MM.1S (cell line): ENCODE results near the gene C17orf78.

ENCODE experiments used
- DNase-seq: peaks from one replicate; pipeline ENCODE4 v3.0.0-alpha.2; 2015
- H2AFZ ChIP-seq: fragments of 300-600 bp; sonication (generic); 2 replicates; pipeline ENCODE4 v1.6.0; 2016; ENCODE audit warnings: antibody characterized with exemption, low read length
- H3F3A ChIP-seq: fragments of 300-600 bp; sonication (generic); 2 replicates; pipeline ENCODE4 v1.6.1; 2016; ENCODE audit warnings: mild to moderate bottlenecking, antibody characterized with exemption, low read length, moderate library complexity, mixed read lengths; ENCODE audit not compliant: insufficient read depth
- H3K27ac ChIP-seq: fragments of 300-600 bp; sonication (generic); 2 replicates; pipeline ENCODE4 v1.5.1; 2016; ENCODE audit warnings: mild to moderate bottlenecking, low read length
- H3K27me3 ChIP-seq: fragments of 300-600 bp; sonication (generic); replicated peaks from 2 replicates; pipeline ENCODE4 v1.6.0; 2016; ENCODE audit warnings: low read length; ENCODE audit not compliant: insufficient read depth
- H3K36me3 ChIP-seq: fragments of 300-600 bp; sonication (generic); replicated peaks from 2 replicates; pipeline ENCODE4 v1.6.1; 2016; ENCODE audit warnings: mild to moderate bottlenecking, low read length, mixed read lengths; ENCODE audit not compliant: insufficient read depth
- H3K4me1 ChIP-seq: fragments of 300-600 bp; sonication (generic); 2 replicates; pipeline ENCODE4 v1.6.1; 2016; ENCODE audit warnings: low read length, mixed read lengths
- H3K4me2 ChIP-seq: fragments of 300-600 bp; sonication (generic); 2 replicates; pipeline ENCODE4 v1.6.0; 2016; ENCODE audit warnings: low read depth, low read length
- H3K4me3 ChIP-seq: fragments of 300-600 bp; sonication (generic); 2 replicates; pipeline ENCODE4 v1.5.1; 2016; ENCODE audit warnings: low read length, mixed read lengths
- H3K79me2 ChIP-seq: fragments of 300-600 bp; sonication (generic); 2 replicates; pipeline ENCODE4 v1.6.1; 2016; ENCODE audit warnings: mixed run types, low read length, mixed read lengths
- H3K9ac ChIP-seq: fragments of 300-600 bp; sonication (generic); 2 replicates; pipeline ENCODE4 v1.6.1; 2016; ENCODE audit warnings: low read length, mixed read lengths
- H3K9me2 ChIP-seq: fragments of 300-600 bp; sonication (generic); replicated peaks from 2 replicates; pipeline ENCODE4 v1.6.1; 2016; ENCODE audit warnings: mild to moderate bottlenecking, low read length, mixed read lengths; ENCODE audit not compliant: insufficient read depth
- H3K9me3 ChIP-seq: fragments of 300-600 bp; sonication (generic); replicated peaks from 2 replicates; pipeline ENCODE4 v1.6.1; 2016; ENCODE audit warnings: mild to moderate bottlenecking, low read length, mixed read lengths; ENCODE audit not compliant: insufficient read depth
- H4K20me1 ChIP-seq: fragments of 300-600 bp; sonication (generic); 2 replicates; pipeline ENCODE4 v1.6.1; 2016; ENCODE audit warnings: mild to moderate bottlenecking, low read length, moderate library complexity, mixed read lengths; ENCODE audit not compliant: insufficient read depth
- CTCF ChIP-seq: fragments of 300-600 bp; sonication (generic); IDR thresholded peaks from 2 replicates; pipeline ENCODE4 v1.5.1; 2016; ENCODE audit warnings: antibody characterized with exemption, low read length, mixed read lengths
- EZH2 ChIP-seq: fragments of 300-600 bp; sonication (generic); optimal IDR thresholded peaks from 2 replicates; pipeline ENCODE3; 2017; ENCODE audit warnings: low read depth, mild to moderate bottlenecking, antibody characterized with exemption, low read length, mixed read lengths
- EZH2phosphoT487 ChIP-seq: fragments of 300-600 bp; sonication (generic); IDR thresholded peaks from 2 replicates; pipeline ENCODE4 v1.6.1; 2018; ENCODE audit warnings: antibody characterized with exemption, low read length

C17orf78 gene

GRCh38 chr17:37425268-37425667 is 49.5 kb downstream of the C17orf78 start:
- no peak overlapping the region for H3K4me2 ChIP-seq
- no peaks in the 10 kb centered on the region for H3K79me2 ChIP-seq
- H3K27me3 ChIP-seq = no peaks in the 10 kb centered on the region
- no peaks in the 10 kb centered on the region for H3K9me2 ChIP-seq
- no peak overlapping the region for H3K27ac ChIP-seq
- TF ChIP-seq EZH2phosphoT487 = no peak
- no peak for TF ChIP-seq CTCF
- no peak for TF ChIP-seq EZH2
- H3K36me3 ChIP-seq = peaks cover 4% of the 10 kb centered on the region; the same call in 1 of the 2 replicates
- 0 out of 2 replicates have a peak, but pooled peaks cover 5% of the 10 kb centered on the region for H3F3A ChIP-seq
- no peak overlapping the region for H3K9ac ChIP-seq
- no peak overlapping the region for H2AFZ ChIP-seq
- no peak overlapping the region for H3K4me3 ChIP-seq
- H4K20me1 ChIP-seq = no peaks in the 10 kb centered on the region
- H3K4me1 ChIP-seq = peaks cover 7% of the 10 kb centered on the region; the same call in 1 of the 2 replicates
- H3K9me3 ChIP-seq = no peaks in the 10 kb centered on the region
- DNase-seq = no peak

GRCh38 chr17:37429039-37429438 is 53.3 kb downstream of the C17orf78 start:
- H3K27ac ChIP-seq = no peak overlapping the region
- no peaks in the 10 kb centered on the region for H3K27me3 ChIP-seq
- no peak overlapping the region for H3K9ac ChIP-seq
- no peaks in the 10 kb centered on the region for H3K9me2 ChIP-seq
- no peak overlapping the region for H3K4me2 ChIP-seq
- no peaks in the 10 kb centered on the region for H4K20me1 ChIP-seq
- H3K79me2 ChIP-seq = no peaks in the 10 kb centered on the region; the same call in 1 of the 2 replicates
- no peak overlapping the region for H3K4me3 ChIP-seq
- no peak for TF ChIP-seq CTCF
- no peak for TF ChIP-seq EZH2phosphoT487
- TF ChIP-seq EZH2 = no peak
- H3F3A ChIP-seq = 0 out of 2 replicates have a peak, but pooled peaks cover 5% of the 10 kb centered on the region
- H3K4me1 ChIP-seq = peaks cover 9% of the 10 kb centered on the region; the same call in 1 of the 2 replicates
- peaks cover 4% of the 10 kb centered on the region; the same call in 1 of the 2 replicates for H3K36me3 ChIP-seq
- DNase-seq = no peak
- H3K9me3 ChIP-seq = no peaks in the 10 kb centered on the region
- H2AFZ ChIP-seq = no peak overlapping the region

- Histone ChIP-seq H3K4me2 (no peak overlapping the region), H3K36me3 (peaks cover 4% of the 10 kb centered on the region; the same call in 1 of the 2 replicates), H3K9me3 (no peaks in the 10 kb centered on the region), H4K20me1 (no peaks in the 10 kb centered on the region), H3K79me2 (no peaks in the 10 kb centered on the region; the same call in 1 of the 2 replicates), H3K4me1 (peaks cover 9% of the 10 kb centered on the region; the same call in 1 of the 2 replicates), H3K27me3 (no peaks in the 10 kb centered on the region), H2AFZ (no peak overlapping the region), H3K4me3 (no peak overlapping the region), H3K9me2 (no peaks in the 10 kb centered on the region), H3K27ac (no peak overlapping the region), H3K9ac (no peak overlapping the region), H3F3A (0 out of 2 replicates have a peak, but pooled peaks cover 5% of the 10 kb centered on the region)
- no peak for DNase-seq
- no peak for TF ChIP-seq EZH2
- no peak for TF ChIP-seq EZH2phosphoT487
- no peak for TF ChIP-seq CTCF
Measured at GRCh38 chr17:37429453-37429852, 53.7 kb downstream of the C17orf78 start.
